Stimulated activated naive B cell treated with anti-CD40 and anti-IgM and Interleukin-4, amounts not matched to agents 10 μg/mL and 1 μg/mL and 100 μg/mL, for 72 hours (primary cell): ENCODE measurements around the gene RAPGEF3.

Source experiments
- ATAC-seq, 2 donors: fragments of 150-1000 bp; cut with Tn5 transposase; replicated peaks; 2 replicates each; pipeline ENCODE4 v1.10.0; 2021; ENCODE audit warnings: moderate library complexity in 1 of 2
- DNase-seq: peaks from one replicate; pipeline ENCODE4 v3.0.0; 2021
- H3K27ac Mint-ChIP-seq: one replicate; pipeline ENCODE4 v1.8.0; 2022; ENCODE audit warnings: mild to moderate bottlenecking, mixed read lengths
- H3K27me3 Mint-ChIP-seq, 2 donors: one replicate each; pipeline ENCODE4 v1.8.0; 2022; ENCODE audit warnings: mixed read lengths in 2 of 2
- H3K36me3 Mint-ChIP-seq, 2 donors: one replicate each; pipeline ENCODE4 v1.8.0; 2022; ENCODE audit warnings: mixed read lengths in 2 of 2, mild to moderate bottlenecking in 1 of 2
- H3K4me1 Mint-ChIP-seq, 2 donors: one replicate each; pipeline ENCODE4 v1.8.0; 2022; ENCODE audit warnings: mixed read lengths in 2 of 2, mild to moderate bottlenecking in 1 of 2
- H3K4me3 Mint-ChIP-seq, 2 donors: one replicate each; pipeline ENCODE4 v1.8.0; 2022; ENCODE audit warnings: mild to moderate bottlenecking in 2 of 2, mixed read lengths in 2 of 2, moderate library complexity in 1 of 2
- H3K9me3 Mint-ChIP-seq, 2 donors: one replicate each; pipeline ENCODE4 v1.8.0; 2022; ENCODE audit warnings: mixed read lengths in 2 of 2, mild to moderate bottlenecking in 1 of 2

RAPGEF3 gene

GRCh38 chr12:47730341-47730744, 28.3 kb downstream of the RAPGEF3 start:
- Mint-ChIP-seq H3K4me1 (peaks cover 21 to 25% of the 10 kb centered on the region in 2 donors), H3K36me3 (peaks cover 11 to 25% of the 10 kb centered on the region in 2 donors), H3K9me3 (no peaks in the 10 kb centered on the region), H3K27me3 (no peaks in the 10 kb centered on the region), H3K27ac (no peak overlapping the region), H3K4me3 (no peak overlapping the region)
- no peak for DNase-seq
- no peak for ATAC-seq

- Mint-ChIP-seq H3K27ac (peak overlapping the region; percentile 38), H3K4me1 (peaks cover 32 to 36% of the 10 kb centered on the region in 2 donors), H3K36me3 (peaks cover 22 to 36% of the 10 kb centered on the region in 2 donors), H3K9me3 (no peaks in the 10 kb centered on the region), H3K4me3 (no peak overlapping the region), H3K27me3 (no peaks in the 10 kb centered on the region)
- ATAC-seq (no peak), DNase-seq (no peak)
These were observed 29.4 kb downstream of the RAPGEF3 start for GRCh38 chr12:47729233-47729632.

DNA sequence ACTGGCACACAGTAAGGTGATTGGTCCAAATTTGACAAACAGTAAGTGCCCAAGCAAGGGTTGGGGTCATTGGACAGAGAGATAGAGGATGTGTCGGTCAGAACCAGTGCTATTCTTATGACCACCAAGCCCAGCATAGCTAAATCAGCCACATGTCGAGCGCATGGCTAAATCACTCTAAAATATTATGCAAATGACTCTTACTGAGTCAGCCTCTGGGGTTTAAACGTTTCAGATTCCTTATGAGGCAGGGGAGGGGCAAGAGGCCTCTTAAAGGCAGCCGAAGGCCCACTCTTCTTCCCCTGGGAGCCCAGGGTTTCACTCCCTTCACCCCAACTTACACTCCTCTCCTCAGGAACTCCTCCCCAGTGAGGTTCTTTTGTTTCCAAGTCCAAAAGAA, 32.8 kb downstream of the RAPGEF3 start:
- DNase-seq, result no peak

GRCh38 chr12:47725091-47725772, 33.4 kb downstream of the RAPGEF3 start, which contains the start of gene ENDOU:
Gene ENDOU (minus strand): TSS chr12:47725490. CDS start chr12:47725413, 77 bp downstream.
- DNase-seq (no peak), ATAC-seq (no peak)
- H3K4me3 Mint-ChIP-seq, result peak within 1 kb of the TSS in 1 of 2 donors; percentile 5
- H3K4me1 Mint-ChIP-seq, result peaks cover 38 to 56% of the 10 kb centered on the region in 2 donors
- H3K36me3 Mint-ChIP-seq, result peaks cover 45 to 63% of the 10 kb centered on the region in 2 donors
- H3K9me3 Mint-ChIP-seq, result no peaks in the 10 kb centered on the region
- H3K27ac Mint-ChIP-seq, result peak within 1 kb of the TSS; percentile 79
- H3K27me3 Mint-ChIP-seq, result no peaks in the 10 kb centered on the region

More for the DNA sequence above, 32.8 kb downstream of the RAPGEF3 start:
- Mint-ChIP-seq H3K27ac (peak overlapping the region; percentile 79), H3K27me3 (no peaks in the 10 kb centered on the region), H3K36me3 (peaks cover 43 to 60% of the 10 kb centered on the region in 2 donors), H3K9me3 (no peaks in the 10 kb centered on the region), H3K4me3 (no peak overlapping the region), H3K4me1 (peaks cover 37 to 53% of the 10 kb centered on the region in 2 donors)
- ATAC-seq, result peak; percentile 83 to 91

GRCh38 chr12:47722941-47723631, 35.6 kb downstream of the RAPGEF3 start:
- ATAC-seq (no peak), DNase-seq (no peak)
- H3K9me3 Mint-ChIP-seq, result no peaks in the 10 kb centered on the region
- no peak overlapping the region for H3K4me3 Mint-ChIP-seq
- H3K27ac Mint-ChIP-seq, result no peak overlapping the region
- no peaks in the 10 kb centered on the region for H3K27me3 Mint-ChIP-seq
- H3K36me3 Mint-ChIP-seq, result peaks cover 48 to 66% of the 10 kb centered on the region in 2 donors
- H3K4me1 Mint-ChIP-seq, result peaks cover 38 to 58% of the 10 kb centered on the region in 2 donors

DNA sequence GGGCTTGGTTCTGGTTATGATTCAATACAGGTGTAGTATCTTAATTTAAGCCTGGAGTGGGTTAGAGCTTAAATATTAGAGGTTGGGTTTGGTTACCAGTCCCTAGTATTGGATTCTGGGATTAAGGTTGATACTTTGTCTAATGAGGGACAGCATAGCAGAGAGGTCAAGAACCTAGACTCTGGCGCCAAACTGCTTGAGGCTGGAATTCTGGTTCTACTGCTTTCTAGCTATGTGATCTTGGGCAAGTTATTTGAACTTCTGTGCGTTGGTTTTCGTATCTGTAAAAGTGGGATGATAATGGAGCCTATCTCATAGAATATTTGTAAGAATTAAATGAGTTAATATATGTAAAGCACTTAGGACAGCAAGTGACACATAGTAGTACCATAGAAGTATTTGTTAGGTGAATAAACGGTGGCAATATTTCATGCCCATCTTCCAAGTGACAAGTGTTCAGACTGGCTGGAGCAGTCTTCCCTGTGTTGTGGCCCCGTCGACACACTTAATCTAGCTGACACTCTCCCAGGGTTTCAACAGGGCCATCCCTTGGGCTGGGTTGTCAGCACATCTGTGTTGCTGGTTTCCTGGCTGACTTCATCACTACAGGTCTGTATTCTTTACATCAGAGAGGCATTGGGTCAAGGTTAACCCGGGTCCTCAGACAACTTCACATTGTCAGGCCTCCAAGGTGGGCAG, 36.4 kb downstream of the RAPGEF3 start:
- Mint-ChIP-seq H3K27ac (no peak overlapping the region), H3K4me1 (peaks cover 46 to 66% of the 10 kb centered on the region in 2 donors), H3K36me3 (peaks cover 47 to 62% of the 10 kb centered on the region in 2 donors), H3K4me3 (no peak overlapping the region), H3K9me3 (no peaks in the 10 kb centered on the region), H3K27me3 (no peaks in the 10 kb centered on the region)
- DNase-seq (no peak), ATAC-seq (no peak)

GRCh38 chr12:47721431-47721973, 37.2 kb downstream of the RAPGEF3 start:
- peaks cover 42 to 67% of the 10 kb centered on the region in 2 donors for H3K4me1 Mint-ChIP-seq

DNA sequence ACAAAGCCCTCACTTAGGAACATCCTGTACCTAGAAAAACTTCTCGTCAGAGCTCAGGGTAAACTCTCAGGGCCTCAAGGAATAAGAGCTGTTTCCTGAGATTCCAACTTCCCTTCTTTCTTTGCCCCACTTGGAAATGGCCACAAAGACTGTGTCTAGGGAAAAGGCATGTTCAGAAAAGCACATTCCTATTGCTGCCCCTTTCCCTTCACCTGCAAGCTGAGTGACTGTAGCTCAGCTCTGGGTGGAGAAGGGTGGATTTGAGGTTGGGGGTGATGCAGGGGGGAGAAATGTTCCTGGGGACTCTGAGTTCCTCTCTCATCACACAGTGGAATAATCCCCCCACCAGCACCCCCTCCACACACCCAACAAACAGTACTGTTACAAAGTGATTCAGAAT, 40.1 kb downstream of the RAPGEF3 start:
- DNase-seq, result no peak
- Mint-ChIP-seq H3K4me1 (peaks cover 40 to 67% of the 10 kb centered on the region in 2 donors), H3K27ac (no peak overlapping the region), H3K9me3 (no peaks in the 10 kb centered on the region), H3K27me3 (no peaks in the 10 kb centered on the region), H3K36me3 (peaks cover 32 to 45% of the 10 kb centered on the region in 2 donors), H3K4me3 (no peak overlapping the region)
- ATAC-seq, result no peak

More at GRCh38 chr12:47721431-47721973, 37.2 kb downstream of the RAPGEF3 start:
- ATAC-seq (peak; percentile 16 to 32), DNase-seq (no peak)
- Mint-ChIP-seq H3K36me3 (peaks cover 47 to 57% of the 10 kb centered on the region in 2 donors), H3K27ac (peak overlapping the region; percentile 7), H3K9me3 (no peaks in the 10 kb centered on the region), H3K27me3 (no peaks in the 10 kb centered on the region), H3K4me3 (no peak overlapping the region)

GRCh38 chr12:47717443-47718193, 41.1 kb downstream of the RAPGEF3 start:
- ATAC-seq (peak; percentile 64 to 70), DNase-seq (no peak)
- peak overlapping the region; percentile 50 to 62 for H3K4me3 Mint-ChIP-seq
- peaks cover 42 to 72% of the 10 kb centered on the region in 2 donors for H3K4me1 Mint-ChIP-seq
- H3K27me3 Mint-ChIP-seq, result no peaks in the 10 kb centered on the region
- peaks cover 26 to 43% of the 10 kb centered on the region in 2 donors for H3K36me3 Mint-ChIP-seq
- H3K9me3 Mint-ChIP-seq, result no peaks in the 10 kb centered on the region
- peak overlapping the region; percentile 84 for H3K27ac Mint-ChIP-seq

DNA sequence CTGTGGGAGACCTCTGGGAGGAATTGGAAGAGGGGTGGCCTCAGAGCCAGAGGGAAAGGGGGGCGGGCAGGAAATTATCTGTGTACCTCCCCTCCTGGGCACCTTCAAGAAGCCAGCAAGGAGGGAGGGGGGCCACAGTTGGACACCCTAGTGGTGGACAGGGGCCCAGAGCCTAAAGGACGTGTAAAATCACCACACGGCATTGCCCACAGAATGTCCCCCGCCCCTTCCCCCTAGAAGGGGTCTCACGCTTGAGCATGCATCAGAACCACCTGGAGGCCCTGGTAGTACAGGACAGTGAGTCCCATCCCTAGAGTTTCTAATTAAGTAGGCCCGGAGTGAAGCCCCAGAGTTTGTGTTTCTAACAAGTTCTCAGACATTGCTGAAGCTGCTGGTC, 41.6 kb downstream of the RAPGEF3 start:
- Mint-ChIP-seq H3K27me3 (no peaks in the 10 kb centered on the region), H3K9me3 (no peaks in the 10 kb centered on the region), H3K4me1 (peaks cover 44 to 77% of the 10 kb centered on the region in 2 donors), H3K27ac (peak overlapping the region; percentile 84), H3K36me3 (peaks cover 23 to 41% of the 10 kb centered on the region in 2 donors), H3K4me3 (no peak overlapping the region)
- DNase-seq (no peak), ATAC-seq (no peak)

DNA sequence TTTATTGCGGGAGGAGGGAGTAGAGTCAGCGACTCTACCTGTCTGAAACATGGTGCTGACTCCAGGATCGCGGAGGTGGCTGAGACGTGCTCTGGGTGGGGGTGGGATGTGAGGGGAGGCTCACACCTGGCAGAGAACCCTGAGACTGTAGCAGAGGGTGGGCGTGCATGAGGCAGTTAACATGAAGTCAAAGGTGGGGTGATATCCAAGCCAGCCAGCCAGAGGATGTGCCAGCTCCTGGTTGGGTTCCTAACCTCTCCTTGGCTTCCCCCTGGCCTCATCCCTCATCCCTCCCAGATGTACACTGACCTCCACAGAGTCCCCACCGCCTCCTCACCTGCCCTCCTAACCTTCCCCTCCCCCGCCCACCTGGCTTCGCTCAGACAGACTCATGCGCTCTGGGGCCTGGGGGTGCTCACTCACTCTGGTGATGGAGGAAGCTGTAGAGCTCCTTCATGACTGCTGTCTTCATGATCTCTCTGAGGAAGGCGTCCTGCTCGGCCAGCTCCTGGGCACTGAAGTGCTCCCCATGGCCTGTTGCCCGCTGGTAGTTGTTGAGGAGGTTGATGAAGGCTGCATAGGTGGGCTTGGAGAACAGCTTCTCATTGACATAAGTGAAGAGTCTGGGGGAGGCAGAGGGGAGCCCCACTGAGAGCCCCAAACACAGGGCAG, 42.7 kb downstream of the RAPGEF3 start:
- DNase-seq, result no peak
- Mint-ChIP-seq H3K4me1 (peaks cover 45 to 77% of the 10 kb centered on the region in 2 donors), H3K27me3 (no peaks in the 10 kb centered on the region), H3K4me3 (peak overlapping the region in 1 of 2 donors; percentile 48), H3K27ac (no peak overlapping the region), H3K9me3 (no peaks in the 10 kb centered on the region), H3K36me3 (peaks cover 17 to 31% of the 10 kb centered on the region in 2 donors)
- ATAC-seq, result no peak

- H3K36me3 Mint-ChIP-seq, result peaks cover 13 to 27% of the 10 kb centered on the region in 2 donors
- H3K9me3 Mint-ChIP-seq, result no peaks in the 10 kb centered on the region
- peak overlapping the region; percentile 48 to 60 for H3K4me3 Mint-ChIP-seq
- ATAC-seq (peak; percentile 84), DNase-seq (peak; percentile 58)
- peak overlapping the region; percentile 88 for H3K27ac Mint-ChIP-seq
- no peaks in the 10 kb centered on the region for H3K27me3 Mint-ChIP-seq
- peaks cover 47 to 79% of the 10 kb centered on the region in 2 donors for H3K4me1 Mint-ChIP-seq
These were observed 43.2 kb downstream of the RAPGEF3 start for GRCh38 chr12:47715393-47715876.

GRCh38 chr12:47714826-47715386, 43.8 kb downstream of the RAPGEF3 start:
- peak overlapping the region; percentile 43 to 60 for H3K4me3 Mint-ChIP-seq
- peak overlapping the region; percentile 88 for H3K27ac Mint-ChIP-seq
- H3K9me3 Mint-ChIP-seq, result no peaks in the 10 kb centered on the region
- ATAC-seq, result peak; percentile 52 to 66
- H3K4me1 Mint-ChIP-seq, result peaks cover 50 to 84% of the 10 kb centered on the region in 2 donors
- no peaks in the 10 kb centered on the region for H3K27me3 Mint-ChIP-seq
- peaks cover 11 to 25% of the 10 kb centered on the region in 2 donors for H3K36me3 Mint-ChIP-seq
- DNase-seq, result no peak
